WTC11 (cell line): ENCODE results near the gene NPAS3. TPM values are rescaled to one million over a fixed set of nuclear protein-coding genes. Genes with fewer than 3 reads are reported as not detected.

Experiments
- ATAC-seq: fragments of 200-7000 bp; cut with Tn5 transposase; 2 replicates; pipeline ENCODE4 v1.10.0; 2021; ENCODE audit warnings: mild to moderate bottlenecking, moderate library complexity
- CTCF ChIA-PET: fragments of 300-600 bp; sonication (Branson Sonifier 250); formaldehyde crosslinking; loops from one replicate; lab custom pipeline; 2021; ENCODE audit warnings: antibody characterized with exemption; lab: Charles Lee
- POLR2A ChIA-PET: fragments of 350-600 bp; sonication (Branson Sonifier 250); formaldehyde crosslinking; loops from one replicate; lab custom pipeline; 2021; ENCODE audit warnings: antibody characterized with exemption; lab: Charles Lee
- DNase-seq: peaks from one replicate; pipeline ENCODE4 v3.0.0; 2021; ENCODE audit warnings: low spot score
- H3K27ac Mint-ChIP-seq: 2 replicates; pipeline ENCODE4 v1.8.0; 2021; ENCODE audit warnings: mixed read lengths
- H3K27me3 Mint-ChIP-seq: 2 replicates; pipeline ENCODE4 v1.8.0; 2021; ENCODE audit warnings: low read depth, mild to moderate bottlenecking, moderate library complexity, mixed read lengths
- H3K36me3 Mint-ChIP-seq: 2 replicates; pipeline ENCODE4 v1.8.0; 2021; ENCODE audit warnings: mixed read lengths
- H3K4me1 Mint-ChIP-seq: 2 replicates; pipeline ENCODE4 v1.8.0; 2022; ENCODE audit warnings: mixed read lengths
- H3K4me3 Mint-ChIP-seq: 2 replicates; pipeline ENCODE4 v1.8.0; 2021; ENCODE audit warnings: mild to moderate bottlenecking, moderate library complexity, mixed read lengths
- H3K9me3 Mint-ChIP-seq: 2 replicates; pipeline ENCODE4 v1.8.0; 2021; ENCODE audit warnings: mixed read lengths
- AFF4 ChIP-seq: sonication (generic); formaldehyde crosslinking; IDR thresholded peaks from 2 replicates; pipeline ENCODE4 v1.8.1; 2023; ENCODE audit warnings: mild to moderate bottlenecking, missing genetic modification reagents, borderline replicate concordance
- ATF2 ChIP-seq: sonication (generic); formaldehyde crosslinking; IDR thresholded peaks from 2 replicates; pipeline ENCODE4 v1.8.1; 2022; ENCODE audit warnings: low read depth, missing genetic modification reagents, borderline replicate concordance
- ATF6 ChIP-seq: sonication (generic); formaldehyde crosslinking; IDR thresholded peaks from 2 replicates; pipeline ENCODE4 v1.8.1; 2023; ENCODE audit warnings: mild to moderate bottlenecking, missing genetic modification reagents
- CDX4 ChIP-seq: fragments of 250-450 bp; sonication (Bioruptor Pico); IDR thresholded peaks from 2 replicates; pipeline ENCODE4 v1.9.0; 2021; ENCODE audit warnings: moderate library complexity, mild to moderate bottlenecking, inconsistent platforms, borderline replicate concordance
- ESRRA ChIP-seq: sonication (generic); formaldehyde crosslinking; IDR thresholded peaks from 2 replicates; pipeline ENCODE4 v1.8.1; 2022; ENCODE audit warnings: mild to moderate bottlenecking, missing genetic modification reagents, borderline replicate concordance
- GABPB1 ChIP-seq: sonication (generic); formaldehyde crosslinking; IDR thresholded peaks from 2 replicates; pipeline ENCODE4 v1.8.1; 2023; ENCODE audit warnings: mild to moderate bottlenecking, missing genetic modification reagents
- SMAD4 ChIP-seq: sonication (generic); formaldehyde crosslinking; IDR thresholded peaks from 2 replicates; pipeline ENCODE4 v1.8.0; 2022; ENCODE audit warnings: mild to moderate bottlenecking, missing genetic modification reagents
- TEAD1 ChIP-seq: sonication (generic); formaldehyde crosslinking; IDR thresholded peaks from 2 replicates; pipeline ENCODE4 v1.8.0; 2022; ENCODE audit warnings: mild to moderate bottlenecking, missing genetic modification reagents
- ZMAT4 ChIP-seq: fragments of 250-450 bp; sonication (Bioruptor Pico); IDR thresholded peaks from 2 replicates; pipeline ENCODE4 v1.9.0; 2021; ENCODE audit warnings: mild to moderate bottlenecking
- ZNF138 ChIP-seq: sonication (generic); formaldehyde crosslinking; conservative IDR thresholded peaks from 2 replicates; pipeline ENCODE4 v1.8.1; 2022; ENCODE audit warnings: mild to moderate bottlenecking, moderate library complexity, missing genetic modification reagents
- ZNF425 ChIP-seq: fragments of 250-450 bp; sonication (Bioruptor Pico); conservative IDR thresholded peaks from 2 replicates; pipeline ENCODE4 v1.9.0; 2021; ENCODE audit warnings: mild to moderate bottlenecking
- ZNF532 ChIP-seq: fragments of 250-450 bp; sonication (Bioruptor Pico); IDR thresholded peaks from 2 replicates; pipeline ENCODE4 v1.9.0; 2021; ENCODE audit warnings: mild to moderate bottlenecking, borderline replicate concordance
- total RNA-seq: library from RNA; stranded (reverse); gene quantifications from 3 replicates; pipeline ENCODE4 v1.2.3, GENCODE V29; 2021
- TF ChIP-seq, protein P1 (sequence below): sonication (generic); formaldehyde crosslinking; IDR thresholded peaks from 2 replicates; pipeline ENCODE4 v1.8.1; 2023; ENCODE audit warnings: mild to moderate bottlenecking, moderate library complexity, missing genetic modification reagents

The NPAS3 gene
- total RNA-seq, 1 experiment from 2014 or later = 3.2 TPM

GRCh38 chr14:33457617-33458016 lies 518.9 kb downstream of the NPAS3 start (continued):
- TF ChIP-seq TEAD1 (CRISPR knock-in tag) (no peak), ZMAT4 (CRISPR knock-in tag) (no peak), ZNF138 (CRISPR knock-in tag) (no peak), ATF2 (CRISPR knock-in tag) (no peak), AFF4 (no peak)
- TF ChIP-seq, protein P1, sequence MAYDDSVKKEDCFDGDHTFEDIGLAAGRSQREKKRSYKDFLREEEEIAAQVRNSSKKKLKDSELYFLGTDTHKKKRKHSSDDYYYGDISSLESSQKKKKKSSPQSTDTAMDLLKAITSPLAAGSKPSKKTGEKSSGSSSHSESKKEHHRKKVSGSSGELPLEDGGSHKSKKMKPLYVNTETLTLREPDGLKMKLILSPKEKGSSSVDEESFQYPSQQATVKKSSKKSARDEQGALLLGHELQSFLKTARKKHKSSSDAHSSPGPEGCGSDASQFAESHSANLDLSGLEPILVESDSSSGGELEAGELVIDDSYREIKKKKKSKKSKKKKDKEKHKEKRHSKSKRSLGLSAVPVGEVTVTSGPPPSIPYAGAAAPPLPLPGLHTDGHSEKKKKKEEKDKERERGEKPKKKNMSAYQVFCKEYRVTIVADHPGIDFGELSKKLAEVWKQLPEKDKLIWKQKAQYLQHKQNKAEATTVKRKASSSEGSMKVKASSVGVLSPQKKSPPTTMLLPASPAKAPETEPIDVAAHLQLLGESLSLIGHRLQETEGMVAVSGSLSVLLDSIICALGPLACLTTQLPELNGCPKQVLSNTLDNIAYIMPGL (CRISPR knock-in tag) = no peak

DNA sequence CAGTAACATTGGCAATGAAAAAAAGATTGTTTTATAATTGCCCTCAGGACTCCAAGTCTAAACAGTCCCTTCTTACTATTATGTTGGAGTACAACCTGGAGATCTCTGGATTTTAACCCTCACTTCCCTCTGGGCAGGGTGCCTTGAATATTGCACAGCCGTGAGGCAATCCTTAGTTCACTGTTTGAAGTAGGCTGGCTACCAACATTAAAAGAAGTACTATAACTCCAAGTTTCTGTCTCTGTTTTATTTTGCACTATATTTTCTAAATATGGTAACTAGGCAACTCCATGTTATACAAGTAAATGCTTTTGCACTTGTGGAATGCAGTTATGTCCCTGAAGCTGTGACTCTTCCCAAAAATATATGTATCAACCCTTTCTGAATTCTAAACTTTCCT lies 521.5 kb downstream of the NPAS3 start:
- ChIA-PET CTCF (no interaction called here), POLR2A (no interaction called here)
- no peak for ATAC-seq
- no peak for DNase-seq
- no peak overlapping the region for H3K27ac Mint-ChIP-seq
- H3K36me3 Mint-ChIP-seq = no peaks in the 10 kb centered on the region
- H3K27me3 Mint-ChIP-seq = no peaks in the 10 kb centered on the region
- peaks cover 30% of the 10 kb centered on the region for H3K4me1 Mint-ChIP-seq
- no peaks in the 10 kb centered on the region for H3K9me3 Mint-ChIP-seq
- no peak overlapping the region for H3K4me3 Mint-ChIP-seq
- no peak for TF ChIP-seq ZNF425 (CRISPR knock-in tag)
- TF ChIP-seq ZNF532 = no peak
- no peak for TF ChIP-seq ATF2 (CRISPR knock-in tag)
- TF ChIP-seq SMAD4 (CRISPR knock-in tag) = no peak
- no peak for TF ChIP-seq ESRRA
- no peak for TF ChIP-seq GABPB1
- TF ChIP-seq CDX4 (CRISPR knock-in tag) = no peak
- TF ChIP-seq ATF6 (CRISPR knock-in tag) = no peak
